Naive thymus-derived CD4-positive, alpha-beta T cell (primary cell): ENCODE measurements around the gene SMARCD2. TPM values are rescaled to one million over a fixed set of nuclear protein-coding genes. Genes with fewer than 3 reads are reported as not detected.

Source experiments
- ATAC-seq: fragments of 150-1000 bp; cut with Tn5 transposase; 2 replicates; pipeline ENCODE4 v1.10.0; 2021; ENCODE audit warnings: mild to moderate bottlenecking, moderate library complexity
- CTCF ChIA-PET: fragments of 350-600 bp; sonication (Branson Sonifier 250); formaldehyde crosslinking; loops from one replicate; lab custom pipeline; 2021; ENCODE audit warnings: antibody characterized with exemption; lab: Charles Lee
- POLR2A ChIA-PET: fragments of 350-600 bp; sonication (Branson Sonifier 250); formaldehyde crosslinking; loops from one replicate; lab custom pipeline; 2021; ENCODE audit warnings: antibody characterized with exemption, inconsistent platforms; lab: Charles Lee
- DNase-seq, 9 donors: peaks; one replicate each; pipeline versions ENCODE4 v3.0.0 to v3.0.0-alpha.2; 2020 to 2022; ENCODE audit warnings: mixed read lengths in 1 of 9
- H3K27ac ChIP-seq: one replicate; pipeline ENCODE4 v1.7.0; 2013; ENCODE audit warnings: mild to moderate bottlenecking, low read depth, low read length, moderate library complexity
- H3K27me3 ChIP-seq, 2 donors: one replicate each; pipeline ENCODE4 v1.7.0; 2013; ENCODE audit warnings: low read length in 2 of 2, mild to moderate bottlenecking in 2 of 2, moderate library complexity in 2 of 2; ENCODE audit not compliant: control insufficient read depth in 2 of 2, insufficient read depth in 2 of 2
- H3K36me3 ChIP-seq, 3 experiments: 1 replicate in 2 of 3; 2 replicates in 1 of 3; pipeline ENCODE4 v1.7.0; 2013; ENCODE audit warnings: low read length in 3 of 3, mild to moderate bottlenecking in 3 of 3, moderate library complexity in 1 of 3; ENCODE audit not compliant: insufficient read depth in 3 of 3, control insufficient read depth in 2 of 3
- H3K4me1 ChIP-seq, 2 donors: one replicate each; pipeline ENCODE4 v1.7.0; 2013; ENCODE audit warnings: low read length in 2 of 2, mild to moderate bottlenecking in 2 of 2, moderate library complexity in 1 of 2; ENCODE audit not compliant: control insufficient read depth in 2 of 2, insufficient read depth in 2 of 2
- H3K4me3 ChIP-seq: 2 replicates; pipeline ENCODE4 v1.7.0; 2013; ENCODE audit warnings: mild to moderate bottlenecking, low read length
- H3K9me3 ChIP-seq, 3 experiments: 1 replicate in 2 of 3; 2 replicates in 1 of 3; pipeline ENCODE4 v1.7.0; 2013; ENCODE audit warnings: low read length in 3 of 3; ENCODE audit not compliant: control insufficient read depth in 2 of 3
- H3K27ac Mint-ChIP-seq, 9 donors: one replicate each; pipeline ENCODE4 v1.8.0; 2020 to 2022; ENCODE audit warnings: mixed read lengths in 9 of 9, mild to moderate bottlenecking in 8 of 9, moderate library complexity in 5 of 9, inconsistent platforms in 2 of 9
- H3K27me3 Mint-ChIP-seq, 5 donors: one replicate each; pipeline ENCODE4 v1.8.0; 2021 to 2022; ENCODE audit warnings: mixed read lengths in 5 of 5, mild to moderate bottlenecking in 1 of 5
- H3K36me3 Mint-ChIP-seq, 5 donors: one replicate each; pipeline ENCODE4 v1.8.0; 2020 to 2022; ENCODE audit warnings: mixed read lengths in 5 of 5, mild to moderate bottlenecking in 3 of 5, inconsistent platforms in 1 of 5
- H3K4me1 Mint-ChIP-seq, 7 donors: one replicate each; pipeline ENCODE4 v1.8.0; 2020 to 2022; ENCODE audit warnings: mixed read lengths in 7 of 7, mild to moderate bottlenecking in 3 of 7, inconsistent platforms in 1 of 7
- H3K4me3 Mint-ChIP-seq, 10 donors: one replicate each; pipeline ENCODE4 v1.8.0; 2020 to 2022; ENCODE audit warnings: mild to moderate bottlenecking in 10 of 10, mixed read lengths in 10 of 10, moderate library complexity in 6 of 10, inconsistent platforms in 2 of 10
- H3K9me3 Mint-ChIP-seq, 11 donors: one replicate each; pipeline ENCODE4 v1.8.0; 2020 to 2022; ENCODE audit warnings: mixed read lengths in 11 of 11, mild to moderate bottlenecking in 4 of 11, inconsistent platforms in 1 of 11, moderate library complexity in 1 of 11
- intact Hi-C, 2 donors: fragments of 100-400 bp; cut with micrococcal nuclease; formaldehyde crosslinking; loops; one replicate each; pipeline ENCODE4 v1.15.1; 2023
- polyA plus RNA-seq, 2 donors: library from polyadenylated mRNA; unstranded; fragments of 300-500 nt; fragmentation: Illumina TruSeq; gene quantifications; one replicate each; pipeline ENCODE4 v1.2.3, GENCODE V29; 2021
- total RNA-seq, 6 experiments: library from RNA in 5 of 6; stranded (reverse) in 5 of 6; gene quantifications; 1 replicate in 5 of 6; 2 replicates in 1 of 6; pipeline ENCODE4 v1.2.3 and lab custom pipeline; 2021 to 2026

SMARCD2 gene
- total and polyA plus RNA-seq, 7 experiments from 2014 or later = 61.5 to 148 (median 109) TPM

- H3K4me1 ChIP-seq = peaks cover 11 to 12% of the 10 kb centered on the region in 2 donors
- DNase-seq (no peak), ATAC-seq (no peak)
- peaks cover 43 to 84% (median 52%) of the 10 kb centered on the region in 3 experiments for H3K36me3 ChIP-seq
- intact Hi-C loops = no loop called here
- H3K9me3 ChIP-seq = no peaks in the 10 kb centered on the region
- POLR2A ChIA-PET = interaction anchor here (11.6 kb wide), 1 partner anchor 21 kb away, joined by 204 read pairs; the partner anchor contains the start of gene SMARCD2
- CTCF ChIA-PET = no interaction called here
- no peak overlapping the region for H3K4me3 Mint-ChIP-seq
- peak overlapping the region in 6 of 9 donors; percentile 13 to 85 (median 61) for H3K27ac Mint-ChIP-seq
- peaks cover 14 to 67% (median 42%) of the 10 kb centered on the region in 5 donors for H3K36me3 Mint-ChIP-seq
- H3K9me3 Mint-ChIP-seq = peaks cover 0 to 2% (median 0%) of the 10 kb centered on the region in 11 donors
- H3K27ac ChIP-seq = no peak overlapping the region
- H3K4me1 Mint-ChIP-seq = peaks cover 34 to 59% (median 46%) of the 10 kb centered on the region in 7 donors
- H3K27me3 Mint-ChIP-seq = no peaks in the 10 kb centered on the region
- H3K4me3 ChIP-seq = no peak overlapping the region
- H3K27me3 ChIP-seq = no peaks in the 10 kb centered on the region
These were observed 19.9 kb downstream of the SMARCD2 start for GRCh38 chr17:63822537-63822936.

- Mint-ChIP-seq H3K9me3 (peaks cover 0 to 2% (median 0%) of the 10 kb centered on the region in 11 donors), H3K27me3 (no peaks in the 10 kb centered on the region), H3K36me3 (peaks cover 14 to 73% (median 42%) of the 10 kb centered on the region in 5 donors), H3K4me1 (peaks cover 34 to 52% (median 39%) of the 10 kb centered on the region in 7 donors), H3K27ac (peak overlapping the region; percentile 23 to 85 (median 57)), H3K4me3 (peak overlapping the region in 5 of 10 donors; percentile 3 to 54 (median 26))
- DNase-seq = no peak
- intact Hi-C loops = no loop called here
- no peaks in the 10 kb centered on the region for H3K27me3 ChIP-seq
- ATAC-seq = no peak
- H3K4me3 ChIP-seq = no peak overlapping the region
- peaks cover 50 to 88% (median 57%) of the 10 kb centered on the region in 3 experiments for H3K36me3 ChIP-seq
- H3K27ac ChIP-seq = peak overlapping the region; percentile 45
- POLR2A ChIA-PET = interaction anchor here (0.9 to 1.6 kb wide), 2 partner anchors 12 to 20 kb away, joined by 3 to 4 read pairs; partner anchors contain the start of gene SMARCD2
- CTCF ChIA-PET = no interaction called here
- no peaks in the 10 kb centered on the region for H3K9me3 ChIP-seq
- peaks cover 11 to 12% of the 10 kb centered on the region in 2 donors for H3K4me1 ChIP-seq
These were observed 20.7 kb downstream of the SMARCD2 start for GRCh38 chr17:63821804-63822203.

DNA sequence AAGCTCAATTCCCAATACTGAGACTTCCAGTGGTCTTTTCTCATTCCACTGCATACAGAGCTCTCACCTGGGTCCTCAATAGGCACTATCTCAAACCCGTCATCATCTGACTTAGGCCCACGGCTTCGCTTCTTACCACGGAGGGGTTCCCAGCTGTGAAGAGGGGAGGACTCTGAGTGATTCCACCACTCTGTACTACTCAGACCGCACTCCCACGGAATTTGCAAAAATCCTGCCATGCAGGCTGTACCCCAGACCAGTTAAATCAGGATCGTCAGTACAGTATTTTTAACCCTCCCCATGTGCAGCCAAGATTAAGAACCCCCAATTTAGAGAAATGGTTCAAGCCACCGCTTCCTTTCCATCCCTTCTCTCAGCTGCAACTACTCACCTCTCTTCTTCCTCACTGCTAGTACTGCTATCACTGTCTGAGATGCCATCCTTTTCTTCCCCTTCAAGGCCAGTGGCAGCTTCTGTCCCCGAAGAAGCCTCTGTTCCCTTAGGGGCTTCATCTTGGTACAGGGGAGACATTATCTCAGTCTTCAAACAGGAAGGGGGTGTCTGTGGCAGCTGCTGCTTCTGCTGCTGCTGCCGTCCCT is 21.4 kb downstream of the SMARCD2 start:
- H3K4me1 ChIP-seq = peaks cover 7% of the 10 kb centered on the region in 2 donors
- Mint-ChIP-seq H3K9me3 (peaks cover 0 to 2% (median 0%) of the 10 kb centered on the region in 11 donors), H3K4me3 (peak overlapping the region in 4 of 10 donors; percentile 23 to 54 (median 32)), H3K36me3 (peaks cover 14 to 75% (median 42%) of the 10 kb centered on the region in 5 donors), H3K27me3 (no peaks in the 10 kb centered on the region), H3K4me1 (peaks cover 27 to 45% (median 32%) of the 10 kb centered on the region in 7 donors), H3K27ac (peak overlapping the region in 8 of 9 donors; percentile 32 to 85 (median 79))
- peak overlapping the region; percentile 45 for H3K27ac ChIP-seq
- intact Hi-C loops = no loop called here
- no peaks in the 10 kb centered on the region for H3K9me3 ChIP-seq
- POLR2A ChIA-PET = interaction anchor here (0.6 to 1.6 kb wide), 4 partner anchors 12 to 45 kb away, joined by 3 to 4 read pairs (median 4); partner anchors contain the start of gene SMARCD2
- H3K27me3 ChIP-seq = no peaks in the 10 kb centered on the region
- peaks cover 54 to 96% (median 65%) of the 10 kb centered on the region in 3 experiments for H3K36me3 ChIP-seq
- peak; percentile 20 for ATAC-seq
- CTCF ChIA-PET = no interaction called here
- H3K4me3 ChIP-seq = no peak overlapping the region
- DNase-seq = no peak

DNA sequence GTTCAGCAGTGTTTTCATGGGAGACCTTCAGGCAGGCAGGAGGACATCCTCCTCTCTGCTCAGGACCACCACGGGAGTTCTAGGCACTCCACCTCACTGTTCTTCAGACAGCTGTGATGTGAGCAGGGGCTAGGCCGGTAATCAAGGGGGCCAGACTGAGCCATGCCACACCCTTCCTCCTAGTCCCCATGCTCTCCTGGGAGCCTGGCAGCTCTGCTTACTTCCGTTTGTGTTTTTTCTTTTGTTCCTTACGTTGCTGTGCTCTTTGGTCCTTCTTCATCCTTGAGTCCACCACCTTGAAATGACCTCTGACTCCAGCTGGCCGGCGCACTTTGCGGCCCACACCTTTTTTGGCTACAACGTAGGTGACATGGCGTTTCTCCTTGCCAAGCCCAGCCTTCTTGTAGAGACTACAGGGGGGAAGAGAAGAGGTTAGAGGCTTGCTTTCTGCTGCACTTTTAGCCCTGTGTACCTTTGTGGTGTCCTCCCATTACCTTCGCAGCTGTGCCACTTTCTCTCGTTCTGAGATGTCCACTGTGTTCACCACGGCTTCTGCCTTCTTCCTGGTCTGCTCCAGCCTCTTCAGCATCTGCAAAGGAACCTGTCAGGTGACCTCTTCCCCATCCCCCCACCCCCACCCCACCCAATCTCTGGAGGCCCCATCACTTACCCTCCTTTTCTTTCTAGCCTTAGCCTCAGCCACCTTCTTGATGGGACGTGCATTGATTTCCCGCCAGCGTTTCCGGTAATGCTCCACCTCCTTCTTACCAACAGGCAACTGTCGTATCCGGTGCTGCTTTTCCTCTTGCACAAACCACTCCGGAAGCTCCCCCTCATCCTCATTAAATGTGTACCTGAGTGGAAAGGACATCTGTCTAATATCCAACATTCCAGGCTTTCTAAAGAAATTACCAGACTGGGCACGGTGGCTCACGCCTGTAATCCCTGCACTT is 22.6 kb downstream of the SMARCD2 start:
- no peak overlapping the region for H3K4me3 ChIP-seq
- H3K4me3 Mint-ChIP-seq = peak overlapping the region in 8 of 10 donors; percentile 28 to 73 (median 36)
- DNase-seq (peak in 1 of 9 donors; percentile 23), ATAC-seq (no peak)
- H3K36me3 ChIP-seq = peaks cover 57 to 99% (median 67%) of the 10 kb centered on the region in 3 experiments
- peaks cover 17 to 38% (median 25%) of the 10 kb centered on the region in 7 donors for H3K4me1 Mint-ChIP-seq
- peak overlapping the region; percentile 32 to 86 (median 79) for H3K27ac Mint-ChIP-seq
- peaks cover 0 to 2% (median 0%) of the 10 kb centered on the region in 11 donors for H3K9me3 Mint-ChIP-seq
- intact Hi-C loops = no loop called here
- peaks cover 14 to 80% (median 42%) of the 10 kb centered on the region in 5 donors for H3K36me3 Mint-ChIP-seq
- no peaks in the 10 kb centered on the region for H3K27me3 Mint-ChIP-seq
- ChIA-PET CTCF (interaction anchor here (0.7 kb wide), 1 partner anchor 306 kb away, joined by 3 read pairs; no protein-coding TSS in a partner anchor), POLR2A (interaction anchor here (1.6 kb wide), 1 partner anchor 14 kb away, joined by 4 read pairs; no protein-coding TSS in a partner anchor)
- no peaks in the 10 kb centered on the region for H3K4me1 ChIP-seq
- no peaks in the 10 kb centered on the region for H3K9me3 ChIP-seq
- H3K27me3 ChIP-seq = no peaks in the 10 kb centered on the region
- no peak overlapping the region for H3K27ac ChIP-seq

GRCh38 chr17:63819131-63819530 is 23.4 kb downstream of the SMARCD2 start:
- H3K9me3 ChIP-seq = no peaks in the 10 kb centered on the region
- no peaks in the 10 kb centered on the region for H3K27me3 ChIP-seq
- ChIA-PET POLR2A (interaction anchor here (0.6 to 0.9 kb wide), 3 partner anchors 10 to 142 kb away, joined by 3 to 4 read pairs (median 3); no protein-coding TSS in a partner anchor), CTCF (interaction anchor here (1.5 kb wide), 1 partner anchor 15 kb away, joined by 3 read pairs; no protein-coding TSS in a partner anchor)
- Mint-ChIP-seq H3K27ac (peak overlapping the region in 6 of 9 donors; percentile 34 to 78 (median 53)), H3K9me3 (peaks cover 0 to 2% (median 0%) of the 10 kb centered on the region in 11 donors), H3K36me3 (peaks cover 12 to 82% (median 36%) of the 10 kb centered on the region in 5 donors), H3K4me3 (peak overlapping the region in 2 of 10 donors; percentile 36 to 73), H3K27me3 (no peaks in the 10 kb centered on the region), H3K4me1 (peaks cover 17 to 36% (median 25%) of the 10 kb centered on the region in 7 donors)
- ATAC-seq (no peak), DNase-seq (no peak)
- peaks cover 54 to 99% (median 61%) of the 10 kb centered on the region in 3 experiments for H3K36me3 ChIP-seq
- no peaks in the 10 kb centered on the region for H3K4me1 ChIP-seq
- intact Hi-C loops = no loop called here
- no peak overlapping the region for H3K4me3 ChIP-seq
- no peak overlapping the region for H3K27ac ChIP-seq
